HepG2 (cell line): Measurements from ENCODE around the gene TMEM63B. TPM values are rescaled to one million over a fixed set of nuclear protein-coding genes. Genes with fewer than 3 reads are reported as not detected.
A peak's percentile ranks its signal among the peaks of the same experiment; 100 is the strongest.

Experiments
- DZIP1 ChIP-seq: sonication (generic); formaldehyde crosslinking; IDR thresholded peaks from 2 replicates; pipeline ENCODE4 v1.5.0; 2020; ENCODE audit warnings: mild to moderate bottlenecking, missing genetic modification reagents
- ETV6 ChIP-seq: sonication (generic); formaldehyde crosslinking; conservative IDR thresholded peaks from 2 replicates; pipeline ENCODE4 v1.4.0; 2020; ENCODE audit warnings: missing genetic modification reagents
- HINFP ChIP-seq: sonication (generic); formaldehyde crosslinking; IDR thresholded peaks from 2 replicates; pipeline ENCODE4 v1.4.0; 2020; ENCODE audit warnings: low read depth, mild to moderate bottlenecking, missing genetic modification reagents
- IRF9 ChIP-seq: sonication (generic); formaldehyde crosslinking; IDR thresholded peaks from 2 replicates; pipeline ENCODE4 v1.8.0; 2022; ENCODE audit warnings: missing genetic modification reagents, mild to moderate bottlenecking, borderline replicate concordance
- LCORL ChIP-seq, 2 experiments: fragments of 450-650 bp in 1 of 2; sonication (generic) in 1 of 2; formaldehyde crosslinking in 1 of 2; IDR thresholded peaks; 2 replicates each; pipeline versions ENCODE4 v1.5.0 to v1.6.1; 2017 to 2020; ENCODE audit warnings: antibody characterized with exemption in 1 of 2, missing genetic modification reagents in 1 of 2
- LRRFIP1 ChIP-seq: sonication (generic); formaldehyde crosslinking; conservative IDR thresholded peaks from 2 replicates; pipeline ENCODE4 v1.4.0; 2020; ENCODE audit warnings: missing genetic modification reagents
- NFYB ChIP-seq: sonication (generic); formaldehyde crosslinking; IDR thresholded peaks from 2 replicates; pipeline ENCODE4 v1.4.0; 2020; ENCODE audit warnings: missing genetic modification reagents
- SP5 ChIP-seq: IDR thresholded peaks from 2 replicates; pipeline ENCODE4 v1.6.1; 2016; ENCODE audit warnings: low read depth, borderline replicate concordance
- ZBTB38 ChIP-seq: sonication (generic); formaldehyde crosslinking; IDR thresholded peaks from 2 replicates; pipeline ENCODE4 v1.5.1; 2020; ENCODE audit warnings: mild to moderate bottlenecking, missing genetic modification reagents
- ZNF282 ChIP-seq: fragments of 450-650 bp; IDR thresholded peaks from 2 replicates; pipeline ENCODE4 v1.6.1; 2018; ENCODE audit not compliant: partially characterized antibody
- ZNF451 ChIP-seq: sonication (generic); formaldehyde crosslinking; IDR thresholded peaks from 2 replicates; pipeline ENCODE4 v1.5.0; 2020; ENCODE audit warnings: mild to moderate bottlenecking, missing genetic modification reagents
- ZNF570 ChIP-seq: sonication (generic); formaldehyde crosslinking; IDR thresholded peaks from 2 replicates; pipeline ENCODE4 v1.4.0; 2020; ENCODE audit warnings: mild to moderate bottlenecking, missing genetic modification reagents, borderline replicate concordance
- ZNF629 ChIP-seq: sonication (generic); formaldehyde crosslinking; conservative IDR thresholded peaks from 2 replicates; pipeline ENCODE4 v1.5.0; 2020; ENCODE audit warnings: missing genetic modification reagents
- ZNF674 ChIP-seq: sonication (generic); formaldehyde crosslinking; IDR thresholded peaks from 2 replicates; pipeline ENCODE4 v1.5.0; 2020; ENCODE audit warnings: low read depth, mild to moderate bottlenecking, missing genetic modification reagents
- ZNF687 ChIP-seq: sonication (generic); formaldehyde crosslinking; IDR thresholded peaks from 2 replicates; pipeline ENCODE4 v1.5.1; 2020; ENCODE audit warnings: mild to moderate bottlenecking, missing genetic modification reagents, moderate library complexity
- ZNF724P ChIP-seq: sonication (generic); formaldehyde crosslinking; IDR thresholded peaks from 2 replicates; pipeline ENCODE4 v1.8.0; 2022; ENCODE audit warnings: missing genetic modification reagents, borderline replicate concordance
- ZNF839 ChIP-seq: sonication (generic); formaldehyde crosslinking; IDR thresholded peaks from 2 replicates; pipeline ENCODE4 v1.4.0; 2020; ENCODE audit warnings: missing genetic modification reagents, mild to moderate bottlenecking, borderline replicate concordance
- ZNF883 ChIP-seq: sonication (generic); formaldehyde crosslinking; IDR thresholded peaks from 2 replicates; pipeline ENCODE4 v1.5.1; 2020; ENCODE audit warnings: mild to moderate bottlenecking, missing genetic modification reagents; ENCODE audit errors: not compliant biosample characterization
- polyA plus RNA-seq, 8 experiments: library from polyadenylated mRNA; depleted of rRNA in 3 of 8; stranded (reverse) in 7 of 8; unstranded in 1 of 8; fragments of >200 nt; fragmentation: Illumina TruSeq in 4 of 8; extraction: Trizol in 4 of 8; gene quantifications; 2 replicates each; pipeline versions ENCODE4 v1.2.1 to v1.2.3, GENCODE V29; 2011 to 2016; ENCODE audit warnings: low read depth in 4 of 8, missing spikeins in 1 of 8, mixed read lengths in 1 of 8; ENCODE audit not compliant: insufficient read depth in 1 of 8
- total RNA-seq, 5 experiments: library from RNA; depleted of rRNA; stranded (reverse); fragments of >200 nt; fragmentation: Illumina TruSeq; extraction: Trizol; gene quantifications; 2 replicates each; pipeline ENCODE4 v1.2.3, GENCODE V29; 2016; ENCODE audit warnings: low read depth in 1 of 5

Gene TMEM63B
- total and polyA plus RNA-seq, 2 of the 13 experiments (the other 11 are each of a cell fraction or from before 2014, with no cell fraction given) = 27.4 to 75.8 TPM

GRCh38 chr6:44093066-44093465 lies 34.3 kb upstream of the TMEM63B start (continued):
- no peak for TF ChIP-seq LRRFIP1 (CRISPR knock-in tag)
- 0 out of 2 replicates have a peak, but pooled peaks have one; percentile 9 for TF ChIP-seq ZNF451 (CRISPR knock-in tag)
- TF ChIP-seq ZNF629 (CRISPR knock-in tag) = no peak
- no peak for TF ChIP-seq ZNF282
- TF ChIP-seq ZNF674 = no peak
- no peak for TF ChIP-seq ETV6 (CRISPR knock-in tag)
- TF ChIP-seq SP5 = no peak
- TF ChIP-seq LCORL (IDR thresholded peaks at IDR 0.05) = no peak
- no peak; the same call in 1 of the 2 replicates for TF ChIP-seq LCORL (CRISPR knock-in tag; IDR thresholded peaks at IDR 0.05)
- 0 out of 2 replicates have a peak, but pooled peaks have one; percentile 16 for TF ChIP-seq ZBTB38 (CRISPR knock-in tag)
- no peak for TF ChIP-seq IRF9 (CRISPR knock-in tag)
- TF ChIP-seq NFYB (CRISPR knock-in tag) = no peak
- TF ChIP-seq DZIP1 = no peak
- no peak for TF ChIP-seq ZNF724P
- peak; percentile 30 for TF ChIP-seq ZNF883 (CRISPR knock-in tag)
- TF ChIP-seq HINFP (CRISPR knock-in tag) = no peak
- 0 out of 2 replicates have a peak, but pooled peaks have one; percentile 25 for TF ChIP-seq ZNF839 (CRISPR knock-in tag)
- no peak for TF ChIP-seq ZNF570
- TF ChIP-seq ZNF687 = peak; percentile 66
